NCI-H446 (cell line): ENCODE data around the gene SH2D6.
"Not testable (repeated sequence)": the region's sequence is repeated elsewhere in the genome, so short reads cannot be mapped to it uniquely, and the experiment has no call there.

Experiments
- DNase-seq, 2 experiments: peaks; one replicate each; lab custom pipeline; 2025; lab: John Stamatoyannopoulos, UW

Gene SH2D6

GRCh38 chr2:85470850-85471800 is 52.6 kb downstream of the SH2D6 start:
- peak in 1 of 2 experiments; percentile 28 for DNase-seq

- no peak for DNase-seq
Observed at GRCh38 chr2:85472261-85472660, 53.7 kb downstream of the SH2D6 start.

- DNase-seq, result no peak
Observed at GRCh38 chr2:85475799-85476490, 57.4 kb downstream of the SH2D6 start.

- no peak for DNase-seq
Observed at GRCh38 chr2:85476624-85477023, 58.1 kb downstream of the SH2D6 start.

GRCh38 chr2:85477884-85478283 is 59.4 kb downstream of the SH2D6 start:
- no peak for DNase-seq

- DNase-seq, result no peak
Observed at GRCh38 chr2:85481818-85482777, 63.6 kb downstream of the SH2D6 start.

GRCh38 chr2:85484615-85485014 is 66.1 kb downstream of the SH2D6 start:
- not testable (repeated sequence) for DNase-seq

- DNase-seq, result no peak
Observed at GRCh38 chr2:85485815-85486214, 67.3 kb downstream of the SH2D6 start.
